Esophagus muscularis mucosa (tissue), 4 donors: ENCODE data around the gene EXOC3L1. TPM values are rescaled to one million over a fixed set of nuclear protein-coding genes. Genes with fewer than 3 reads are reported as not detected.
A peak's percentile ranks its signal among the peaks of the same experiment; 100 is the strongest.

Experiments
- DNase-seq: peaks from one replicate; pipeline ENCODE4 v3.0.0-alpha.2; 2017; ENCODE audit errors: extremely low spot score
- H3K27ac ChIP-seq, 4 donors: fragments of 200-600 bp; sonication (generic); replicated peaks in 1 of 4; 1 replicate in 3 of 4; 2 replicates in 1 of 4; pipeline ENCODE4 v1.5.1; 2016 to 2019; ENCODE audit warnings: mild to moderate bottlenecking in 1 of 4
- H3K27me3 ChIP-seq, 4 donors: fragments of 200-600 bp; sonication (generic); one replicate each; pipeline versions ENCODE4 v1.5.1 to v1.6.0; 2016 to 2019
- H3K36me3 ChIP-seq, 4 donors: fragments of 200-600 bp; sonication (generic); one replicate each; pipeline ENCODE4 v1.5.1; 2016 to 2019
- H3K4me1 ChIP-seq, 4 donors: fragments of 200-600 bp; sonication (generic); one replicate each; pipeline ENCODE4 v1.5.1; 2016 to 2019
- H3K4me3 ChIP-seq, 4 donors: fragments of 200-600 bp; sonication (generic); 1 replicate in 2 of 4; 2 replicates in 2 of 4; pipeline ENCODE4 v1.5.1; 2016 to 2019; ENCODE audit warnings: mild to moderate bottlenecking in 4 of 4, moderate library complexity in 1 of 4
- H3K9me3 ChIP-seq, 4 donors: fragments of 200-600 bp; sonication (generic); 1 replicate in 3 of 4; 2 replicates in 1 of 4; pipeline ENCODE4 v1.5.1; 2016 to 2019
- EP300 ChIP-seq: sonication (generic); formaldehyde crosslinking; IDR thresholded peaks from one replicate; pipeline ENCODE4 v1.6.1; 2017; ENCODE audit warnings: antibody characterized with exemption
- POLR2A ChIP-seq: fragments of 450-650 bp; IDR thresholded peaks from one replicate; pipeline ENCODE4 v1.6.1; 2017; ENCODE audit warnings: antibody characterized with exemption, moderate library complexity, mild to moderate bottlenecking, low read depth
- POLR2AphosphoS5 ChIP-seq, 2 donors: sonication (generic); formaldehyde crosslinking; IDR thresholded peaks; one replicate each; pipeline ENCODE4 v1.6.1; 2017; ENCODE audit warnings: antibody characterized with exemption in 2 of 2
- WGBS: methylation state at CpG from one replicate; pipeline ENCODE4 v1.1.5; 2018; 5-methylcytosine and 5-hydroxymethylcytosine counted together
- intact Hi-C: fragments of 100-400 bp; cut with DNase I; formaldehyde crosslinking; loops from one replicate; pipeline ENCODE4 v1.15.1; 2023
- total RNA-seq, 4 donors: library from RNA; depleted of rRNA; stranded (reverse); fragments of >200 nt; gene quantifications; one replicate each; pipeline versions ENCODE4 v1.1.0 to v1.2.1, GENCODE V29; 2016
- TF ChIP-seq, protein P1 (sequence below), 3 experiments: fragments of 200-600 bp in 2 of 3; fragments of 450-650 bp in 1 of 3; sonication (generic) in 2 of 3; IDR thresholded peaks; one replicate each; pipeline ENCODE4 v1.5.1; 2017 to 2019; ENCODE audit warnings: antibody characterized with exemption in 3 of 3, mild to moderate bottlenecking in 2 of 3, moderate library complexity in 1 of 3

Gene EXOC3L1
- total RNA-seq, 4 donors from 2014 or later: 1.2 to 4.0 (median 2.1) TPM

DNA sequence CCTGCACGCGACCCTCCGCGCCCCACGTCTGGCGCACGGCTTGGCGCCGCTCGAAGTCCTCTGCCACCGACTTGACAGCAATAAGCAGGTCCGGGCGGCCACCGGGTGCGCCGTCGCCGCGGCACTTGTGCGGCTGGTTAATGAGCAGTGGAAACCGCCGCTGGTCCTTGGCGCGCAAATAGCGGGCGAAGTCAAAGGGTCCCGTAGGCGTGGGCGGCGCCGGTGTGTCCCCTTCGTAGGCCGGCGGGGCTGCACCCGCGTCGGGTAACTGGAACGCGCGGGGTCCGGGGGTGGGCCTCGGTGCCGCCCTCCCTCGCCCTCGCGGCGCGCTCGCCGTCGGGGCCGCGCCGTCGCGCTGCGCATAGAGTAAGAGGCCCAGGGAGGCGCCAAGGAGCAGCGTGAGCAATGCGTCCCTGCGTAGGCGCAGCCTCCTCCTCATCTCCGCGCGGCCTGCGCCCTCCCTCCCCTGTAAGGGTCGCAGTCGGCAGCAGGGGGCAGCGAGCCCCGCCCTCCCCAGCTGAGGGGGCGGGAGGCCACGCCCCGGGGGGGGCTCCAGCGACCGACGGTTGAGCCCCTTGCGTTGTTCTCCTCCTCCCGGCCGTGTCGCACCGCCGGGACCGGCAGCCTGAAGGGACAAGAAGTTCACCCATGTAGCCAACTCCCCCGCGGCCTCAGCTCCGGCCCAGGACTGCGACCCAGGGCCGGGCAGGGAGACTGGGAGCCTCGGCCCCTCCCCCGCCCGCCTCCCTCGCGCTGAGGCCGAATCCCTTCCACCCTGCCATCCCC lies 39.7 kb downstream of the EXOC3L1 start:
- no peak for DNase-seq
- peak overlapping the region; percentile 71 to 83 (median 76) for H3K4me3 ChIP-seq
- peak in 1 of 2 donors; percentile 20 for TF ChIP-seq POLR2AphosphoS5 (IDR thresholded peaks at IDR 0.05)
- TF ChIP-seq EP300: no peak
- no peak for TF ChIP-seq POLR2A
- TF ChIP-seq, protein P1, sequence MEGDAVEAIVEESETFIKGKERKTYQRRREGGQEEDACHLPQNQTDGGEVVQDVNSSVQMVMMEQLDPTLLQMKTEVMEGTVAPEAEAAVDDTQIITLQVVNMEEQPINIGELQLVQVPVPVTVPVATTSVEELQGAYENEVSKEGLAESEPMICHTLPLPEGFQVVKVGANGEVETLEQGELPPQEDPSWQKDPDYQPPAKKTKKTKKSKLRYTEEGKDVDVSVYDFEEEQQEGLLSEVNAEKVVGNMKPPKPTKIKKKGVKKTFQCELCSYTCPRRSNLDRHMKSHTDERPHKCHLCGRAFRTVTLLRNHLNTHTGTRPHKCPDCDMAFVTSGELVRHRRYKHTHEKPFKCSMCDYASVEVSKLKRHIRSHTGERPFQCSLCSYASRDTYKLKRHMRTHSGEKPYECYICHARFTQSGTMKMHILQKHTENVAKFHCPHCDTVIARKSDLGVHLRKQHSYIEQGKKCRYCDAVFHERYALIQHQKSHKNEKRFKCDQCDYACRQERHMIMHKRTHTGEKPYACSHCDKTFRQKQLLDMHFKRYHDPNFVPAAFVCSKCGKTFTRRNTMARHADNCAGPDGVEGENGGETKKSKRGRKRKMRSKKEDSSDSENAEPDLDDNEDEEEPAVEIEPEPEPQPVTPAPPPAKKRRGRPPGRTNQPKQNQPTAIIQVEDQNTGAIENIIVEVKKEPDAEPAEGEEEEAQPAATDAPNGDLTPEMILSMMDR (IDR thresholded peaks at IDR 0.05): peak in 2 of 3 experiments; percentile 4 to 8
- H3K4me1 ChIP-seq: peaks cover 14 to 42% (median 31%) of the 10 kb centered on the region in 4 donors
- no peaks in the 10 kb centered on the region for H3K9me3 ChIP-seq
- intact Hi-C loops: no loop called here
- peak overlapping the region; percentile 91 to 95 (median 94) for H3K27ac ChIP-seq
- no peaks in the 10 kb centered on the region for H3K27me3 ChIP-seq
- H3K36me3 ChIP-seq: peaks cover 20 to 47% (median 38%) of the 10 kb centered on the region in 4 donors
- 18% methylated on average over 20 of the region's 94 CpGs for WGBS

GRCh38 chr16:67149276-67150046 lies 40.5 kb downstream of the EXOC3L1 start:
- Histone ChIP-seq H3K27ac (peak overlapping the region; percentile 91 to 95 (median 94)), H3K36me3 (peaks cover 26 to 55% (median 46%) of the 10 kb centered on the region in 4 donors), H3K4me3 (peak overlapping the region in 3 of 4 donors; percentile 71 to 83 (median 74)), H3K27me3 (no peaks in the 10 kb centered on the region), H3K4me1 (peaks cover 7 to 34% (median 23%) of the 10 kb centered on the region in 4 donors), H3K9me3 (no peaks in the 10 kb centered on the region)
- intact Hi-C loops: no loop called here
- WGBS: 72% methylated on average over 75 of the region's 77 CpGs
- DNase-seq: no peak
- TF ChIP-seq, protein P1 (IDR thresholded peaks at IDR 0.05): no peak
- TF ChIP-seq POLR2AphosphoS5 (IDR thresholded peaks at IDR 0.05) (no peak), POLR2A (no peak), EP300 (no peak)

DNA sequence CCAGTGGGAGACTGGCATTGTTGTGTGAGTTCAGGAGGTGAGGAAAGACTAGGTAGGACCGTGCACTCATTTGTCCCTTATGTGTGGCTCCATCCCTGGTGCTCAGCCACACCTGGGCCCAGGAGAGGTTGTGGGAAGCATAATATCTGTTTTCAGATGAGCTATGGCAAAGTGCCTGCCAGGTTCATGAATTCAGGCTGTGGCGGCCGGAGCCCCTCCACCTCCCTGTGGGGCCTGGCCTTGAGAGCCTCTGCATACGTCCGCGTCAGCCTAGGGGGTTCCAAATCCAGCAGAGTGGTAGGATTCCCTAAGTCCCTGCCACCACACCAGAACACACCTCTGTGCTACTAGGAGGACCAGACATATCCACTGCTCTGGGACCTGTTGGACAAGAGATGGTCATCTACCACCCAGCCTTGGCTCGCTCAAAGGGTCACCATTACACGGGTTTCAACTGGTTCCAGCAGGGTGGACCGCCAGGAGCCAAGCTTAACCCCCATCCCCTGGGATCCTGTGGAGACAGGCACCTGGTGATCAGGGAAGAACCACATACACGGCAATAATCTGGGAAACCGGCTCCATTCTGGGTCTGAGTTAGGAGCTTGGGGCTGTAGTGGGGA lies 41.2 kb downstream of the EXOC3L1 start:
- 92% methylated on average over 5 of the region's 11 CpGs for WGBS
- H3K27ac ChIP-seq: no peak overlapping the region
- H3K4me1 ChIP-seq: peaks cover 7 to 32% (median 23%) of the 10 kb centered on the region in 4 donors
- H3K4me3 ChIP-seq: no peak overlapping the region
- H3K36me3 ChIP-seq: peaks cover 31 to 62% (median 53%) of the 10 kb centered on the region in 4 donors
- TF ChIP-seq POLR2AphosphoS5 (IDR thresholded peaks at IDR 0.05): no peak
- TF ChIP-seq, protein P1 (IDR thresholded peaks at IDR 0.05): no peak
- TF ChIP-seq POLR2A: no peak
- no peak for TF ChIP-seq EP300
- no peaks in the 10 kb centered on the region for H3K9me3 ChIP-seq
- no peaks in the 10 kb centered on the region for H3K27me3 ChIP-seq
- DNase-seq: no peak
- intact Hi-C loops: no loop called here

GRCh38 chr16:67148221-67148620 lies 41.7 kb downstream of the EXOC3L1 start:
- Histone ChIP-seq H3K4me1 (peaks cover 7 to 32% (median 23%) of the 10 kb centered on the region in 4 donors), H3K4me3 (no peak overlapping the region), H3K36me3 (peaks cover 37 to 67% (median 58%) of the 10 kb centered on the region in 4 donors), H3K27me3 (no peaks in the 10 kb centered on the region), H3K9me3 (no peaks in the 10 kb centered on the region), H3K27ac (no peak overlapping the region)
- TF ChIP-seq POLR2AphosphoS5 (IDR thresholded peaks at IDR 0.05) (no peak), POLR2A (no peak), EP300 (no peak)
- TF ChIP-seq, protein P1 (IDR thresholded peaks at IDR 0.05): no peak
- no peak for DNase-seq
- 93% methylated on average over 2 of the region's 2 CpGs for WGBS
- intact Hi-C loops: no loop called here
